Measurements from ENCODE around the gene CDK5. TPM values are rescaled to one million over a fixed set of nuclear protein-coding genes. Genes with fewer than 3 reads are reported as not detected.
A peak's percentile ranks its signal among the peaks of the same experiment; 100 is the strongest.

CDK5 gene
- total and polyA plus RNA-seq, 9 of the 15 experiments (the other 6 are each of a cell fraction or from before 2014, with no cell fraction given): 3.2 to 38.0 (median 27.5) TPM

- no peak for TF ChIP-seq BRF1 (IDR thresholded peaks at IDR 0.05; ENCODE audit: borderline replicate concordance, extremely low read depth, insufficient read length)
- TF ChIP-seq DIDO1 (tag; IDR thresholded peaks at IDR 0.05; ENCODE audit: low read depth): no peak
- no peak for TF ChIP-seq ZBTB9 (CRISPR knock-in tag; IDR thresholded peaks at IDR 0.05)
- peak; percentile 90 for TF ChIP-seq HDAC2 (IDR thresholded peaks at IDR 0.05)
- TF ChIP-seq ZNF740 (CRISPR knock-in tag; IDR thresholded peaks at IDR 0.05): no peak
- TF ChIP-seq ZNF740 (tag; IDR thresholded peaks at IDR 0.05): no peak
- no peak for TF ChIP-seq KHSRP (IDR thresholded peaks at IDR 0.05)
- TF ChIP-seq YY1 (IDR thresholded peaks at IDR 0.05; ENCODE audit: borderline replicate concordance in 1 of 3, control insufficient read depth in 1 of 3, extremely low read depth in 1 of 3, insufficient read depth in 3 of 3, insufficient read length in 1 of 3, insufficient replicate concordance in 2 of 3, low read depth in 1 of 3, low read length in 2 of 3): peak in 1 of 3 experiments; percentile 28
- no peak for TF ChIP-seq RERE (CRISPR knock-in tag; IDR thresholded peaks at IDR 0.05; ENCODE audit: borderline replicate concordance)
- no peak for TF ChIP-seq HMG20A (CRISPR knock-in tag; conservative IDR thresholded peaks at IDR 0.05)
- TF ChIP-seq, protein P1, sequence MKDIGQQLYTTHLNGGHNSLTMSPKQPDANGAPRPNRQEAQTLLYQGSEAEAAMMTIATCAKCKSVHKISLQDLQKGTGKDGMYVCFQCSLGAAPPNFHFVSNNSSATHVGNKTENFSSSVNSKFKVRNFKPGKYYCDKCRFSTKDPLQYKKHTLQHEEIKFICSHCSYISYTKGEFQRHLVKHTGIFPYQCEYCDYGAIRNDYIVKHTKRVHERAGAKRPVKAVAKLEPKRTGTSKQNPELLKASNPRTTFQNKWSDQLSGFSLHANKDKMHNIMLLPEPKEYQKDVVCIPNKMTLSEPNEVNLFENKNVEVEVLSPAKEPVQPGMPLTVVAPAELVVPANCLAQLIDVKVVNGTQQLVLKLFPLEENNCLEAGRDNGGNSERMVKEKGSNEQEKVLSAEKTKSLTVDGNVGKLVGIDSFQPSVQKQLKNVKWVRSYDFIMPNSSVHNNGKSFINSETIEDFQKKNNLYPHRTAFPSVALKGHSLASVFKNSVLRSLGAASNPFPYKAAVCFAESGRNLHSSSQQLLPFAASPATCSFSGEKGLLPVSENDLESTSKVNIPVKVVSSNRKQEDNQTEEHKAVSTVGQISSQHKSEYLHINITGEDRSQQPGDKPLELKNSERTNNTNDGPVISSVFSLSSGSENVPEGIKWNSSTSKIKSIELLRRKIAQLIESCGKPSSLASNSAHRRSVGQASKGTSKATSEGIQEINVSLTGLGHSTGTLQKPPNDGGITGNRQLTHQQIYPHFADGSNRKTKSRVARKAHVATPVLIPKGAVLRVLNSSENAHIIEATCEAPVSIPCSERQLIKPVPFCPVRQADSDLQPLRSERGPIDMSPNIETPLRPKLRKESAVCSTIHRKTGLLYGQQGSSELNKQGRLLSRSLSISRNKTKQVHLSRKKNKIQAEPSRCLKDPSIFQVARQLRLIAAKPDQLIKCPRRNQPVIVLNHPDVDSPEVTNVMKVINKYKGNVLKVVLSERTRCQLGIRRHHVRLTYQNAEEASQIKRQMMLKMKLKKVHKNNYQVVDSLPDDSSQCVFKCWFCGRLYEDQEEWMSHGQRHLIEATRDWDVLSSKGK (CRISPR knock-in tag; IDR thresholded peaks at IDR 0.05): no peak
- TF ChIP-seq POLR2AphosphoS2 (IDR thresholded peaks at IDR 0.05; ENCODE audit: low read length): peak; percentile 54; the same call in 1 of the 2 replicates
- peak in 1 of 2 experiments; percentile 67; a peak in 2 of 4 replicates for TF ChIP-seq TEAD1 (CRISPR knock-in tag; IDR thresholded peaks at IDR 0.05)
- TF ChIP-seq ZNF197 (CRISPR knock-in tag; IDR thresholded peaks at IDR 0.05; ENCODE audit: low read depth): 0 out of 2 replicates have a peak, but pooled peaks have one; percentile 75
These were observed 18.5 kb downstream of the CDK5 start (continued) for GRCh38 chr7:151038951-151039849.

All from K562 (cell line).